NCI-H2107 treated with DMSO at 0.1 percent for 48 hours (cell line): Measurements from ENCODE around the gene NLN.
"Not testable (repeated sequence)": the region's sequence is repeated elsewhere in the genome, so short reads cannot be mapped to it uniquely, and the experiment has no call there.

Experiments
- DNase-seq: peaks from one replicate; lab custom pipeline; 2025; ENCODE audit not compliant: unreplicated experiment; lab: John Stamatoyannopoulos, UW

Gene NLN

GRCh38 chr5:65805089-65805488 lies 83.1 kb downstream of the NLN start:
- no peak for DNase-seq

- DNase-seq: not testable (repeated sequence)
These were observed 85.5 kb downstream of the NLN start for GRCh38 chr5:65807494-65807893.

- no peak for DNase-seq
These were observed 86.3 kb downstream of the NLN start for GRCh38 chr5:65808251-65808741.

DNA sequence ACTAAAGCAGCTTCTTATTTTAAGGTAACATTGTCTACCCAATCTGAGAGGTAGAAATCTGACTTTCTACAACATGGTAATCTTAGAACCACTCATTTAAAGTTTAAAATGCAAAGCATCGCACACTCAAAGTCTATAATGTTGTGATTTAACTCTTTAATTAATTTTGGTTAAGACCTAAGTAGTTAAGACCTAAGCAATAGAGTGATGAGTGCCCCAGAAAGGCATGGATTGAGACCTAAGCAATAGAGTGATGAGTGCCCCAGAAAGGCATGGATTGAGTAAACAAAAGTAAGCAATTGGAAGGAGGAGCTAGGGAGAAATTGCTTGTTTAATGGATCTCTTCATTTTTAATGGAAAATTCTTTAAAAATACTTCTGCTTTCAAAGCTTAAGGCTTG lies 86.8 kb downstream of the NLN start:
- DNase-seq: no peak

DNA sequence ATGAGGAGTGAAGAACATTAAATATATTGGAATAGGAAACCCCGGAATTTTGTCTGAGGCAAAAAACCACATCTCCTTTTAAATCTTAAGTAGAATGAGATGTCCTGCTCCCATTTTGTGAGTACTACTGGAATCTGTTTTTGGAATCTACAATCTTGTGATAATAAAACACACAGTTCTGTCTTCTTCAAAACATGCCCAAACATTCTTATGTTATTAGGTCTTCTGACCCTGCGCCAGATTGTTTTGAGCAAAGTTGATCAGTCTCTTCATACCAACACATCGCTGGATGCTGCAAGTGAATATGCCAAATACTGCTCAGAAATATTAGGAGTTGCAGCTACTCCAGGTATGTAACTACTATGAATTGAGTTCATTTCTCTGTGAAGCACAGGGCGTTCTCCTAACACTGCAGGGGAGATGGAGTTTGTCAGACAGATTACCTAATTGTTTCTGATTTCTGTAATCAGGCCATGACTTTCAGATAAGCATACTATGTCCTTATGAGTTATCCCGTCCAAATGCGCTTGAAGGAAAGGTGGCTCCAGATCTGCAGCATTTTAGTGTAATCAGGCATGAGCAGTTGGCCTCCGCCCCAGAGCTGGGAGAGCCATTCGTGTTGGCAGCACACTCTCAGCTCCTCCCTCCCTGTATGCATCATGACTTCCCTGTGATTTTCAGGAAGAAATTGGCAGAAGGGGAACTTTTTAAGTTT lies 88.0 kb downstream of the NLN start:
- DNase-seq: no peak

GRCh38 chr5:65811004-65811403 lies 89.0 kb downstream of the NLN start:
- DNase-seq: no peak

- DNase-seq: no peak
These were observed 89.9 kb downstream of the NLN start for GRCh38 chr5:65811885-65812284.

GRCh38 chr5:65812648-65813047 lies 90.6 kb downstream of the NLN start:
- DNase-seq: no peak

DNA sequence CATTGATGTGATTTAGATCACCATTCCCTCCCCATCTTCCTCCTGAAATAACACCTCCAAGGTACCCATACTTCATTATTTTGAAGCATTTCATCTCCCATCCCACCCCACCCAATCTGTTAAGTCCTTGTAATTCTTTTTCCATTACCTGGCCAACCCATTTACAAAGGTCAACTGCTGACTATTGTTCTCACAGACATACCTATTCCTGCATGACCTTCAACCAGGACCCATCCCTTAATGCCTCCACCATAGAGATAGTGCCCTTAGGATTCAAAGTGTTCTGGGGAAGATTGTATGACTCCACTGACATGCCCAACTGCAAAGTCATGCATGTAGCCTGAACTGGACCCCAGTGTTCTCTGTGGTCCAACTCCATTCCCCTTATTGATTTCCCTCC lies 91.2 kb downstream of the NLN start:
- DNase-seq: no peak

DNA sequence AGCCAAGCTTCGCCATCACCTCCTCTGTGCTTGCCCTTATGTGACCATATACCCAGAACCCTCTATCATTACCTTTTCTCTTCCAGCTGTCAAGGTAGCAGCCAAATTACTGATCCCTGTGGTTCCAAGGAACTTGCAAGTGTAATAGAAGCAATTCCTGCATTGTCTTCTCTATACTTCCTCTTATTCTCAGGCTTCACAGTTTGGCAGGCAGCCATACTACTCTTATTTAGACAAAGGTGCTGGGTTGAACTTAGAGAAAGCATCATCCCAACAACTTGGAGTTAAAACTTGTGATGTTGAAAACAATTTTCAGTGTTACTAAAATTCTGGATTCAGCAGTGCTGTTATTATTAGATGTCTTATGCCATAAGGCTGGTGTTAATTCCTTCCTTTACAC lies 93.2 kb downstream of the NLN start:
- no peak for DNase-seq

DNA sequence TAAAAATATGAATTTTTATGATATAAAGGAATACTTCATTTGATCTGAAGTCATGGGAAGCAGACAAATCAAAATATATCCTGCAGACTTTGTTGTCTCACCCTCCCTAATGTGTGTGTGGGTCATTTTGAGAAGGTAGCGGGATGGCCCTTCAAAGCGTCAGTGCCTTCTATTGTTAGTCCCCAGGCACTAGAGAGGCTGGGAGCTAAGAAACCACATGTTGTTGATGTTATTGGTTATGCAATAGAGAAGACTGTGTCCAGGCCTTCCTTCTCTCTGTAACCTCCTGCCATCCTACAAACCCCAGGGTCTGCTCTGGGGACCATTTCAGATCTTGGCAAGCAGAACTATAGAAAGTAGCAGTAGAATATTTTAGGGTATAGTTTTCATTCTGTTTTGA lies 94.7 kb downstream of the NLN start:
- no peak for DNase-seq

DNA sequence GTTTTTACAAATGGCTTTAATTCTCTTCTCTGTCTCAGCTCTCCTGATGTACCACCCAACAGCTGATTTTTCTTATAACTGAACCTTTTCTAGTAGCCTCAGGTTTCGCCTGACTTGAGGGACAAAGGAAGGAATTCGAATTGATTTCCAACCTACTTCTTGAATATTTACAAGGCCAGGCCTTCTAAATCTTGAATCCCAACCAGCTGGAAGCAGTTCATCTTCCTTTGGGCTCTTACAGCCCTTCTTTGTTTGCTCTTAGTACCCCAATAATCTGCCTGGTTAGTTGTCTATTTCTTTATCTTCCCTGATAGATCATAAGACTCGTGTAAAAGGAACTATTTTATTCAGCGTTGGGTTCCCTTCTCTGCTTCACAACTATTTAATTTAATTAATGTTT lies 95.9 kb downstream of the NLN start:
- no peak for DNase-seq

- DNase-seq: no peak
These were observed 96.6 kb downstream of the NLN start for GRCh38 chr5:65818592-65818991.

DNA sequence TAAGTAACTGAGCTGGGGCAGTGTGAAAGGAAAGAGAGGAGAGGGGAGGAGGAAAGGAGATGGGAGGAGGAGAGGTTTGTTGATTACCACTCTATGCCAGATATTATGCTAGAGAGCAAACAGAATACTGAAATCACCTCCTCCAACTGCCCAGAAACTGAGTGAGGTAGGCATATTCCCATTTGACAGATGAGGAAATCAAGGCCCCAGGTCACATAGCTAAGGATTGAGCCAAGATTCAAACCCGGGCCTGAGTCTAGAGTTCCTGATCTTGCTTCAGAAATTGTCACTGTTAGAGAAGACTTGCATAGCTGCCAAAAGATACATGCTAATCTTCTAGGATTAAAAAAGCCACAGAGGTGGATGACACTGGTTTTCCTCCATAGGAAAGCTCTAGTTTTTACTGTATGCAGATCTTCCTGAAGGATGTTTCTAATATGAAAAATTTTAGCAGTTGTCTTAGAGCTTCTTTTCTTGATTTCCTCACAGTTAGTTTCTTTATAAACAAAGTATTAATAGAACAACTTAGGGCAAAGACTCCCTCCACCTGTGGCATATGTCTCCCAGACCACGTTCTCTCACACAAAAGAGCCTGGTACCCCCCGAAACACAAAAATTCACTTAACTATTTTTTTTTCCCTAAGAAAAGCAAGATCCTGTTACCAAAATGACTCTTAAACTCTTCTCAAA lies 97.4 kb downstream of the NLN start:
- DNase-seq: no peak

DNA sequence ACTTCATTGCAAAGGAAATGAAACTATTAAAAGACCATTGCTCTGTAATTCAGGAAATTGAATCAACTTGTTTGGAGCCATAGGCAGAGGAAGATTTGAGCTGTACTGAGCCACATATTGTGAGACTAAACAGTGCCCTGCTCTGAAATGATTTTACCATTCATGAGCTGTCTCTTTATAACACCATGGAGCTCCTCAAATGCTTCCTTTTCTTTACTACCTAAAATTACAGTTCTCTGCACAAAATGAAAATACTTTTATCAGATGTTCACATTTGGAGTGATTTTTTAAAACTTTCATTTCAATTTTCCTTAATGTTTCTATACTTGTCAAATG lies 97.9 kb downstream of the NLN start:
- no peak for DNase-seq

GRCh38 chr5:65820373-65820772 lies 98.4 kb downstream of the NLN start:
- no peak for DNase-seq

DNA sequence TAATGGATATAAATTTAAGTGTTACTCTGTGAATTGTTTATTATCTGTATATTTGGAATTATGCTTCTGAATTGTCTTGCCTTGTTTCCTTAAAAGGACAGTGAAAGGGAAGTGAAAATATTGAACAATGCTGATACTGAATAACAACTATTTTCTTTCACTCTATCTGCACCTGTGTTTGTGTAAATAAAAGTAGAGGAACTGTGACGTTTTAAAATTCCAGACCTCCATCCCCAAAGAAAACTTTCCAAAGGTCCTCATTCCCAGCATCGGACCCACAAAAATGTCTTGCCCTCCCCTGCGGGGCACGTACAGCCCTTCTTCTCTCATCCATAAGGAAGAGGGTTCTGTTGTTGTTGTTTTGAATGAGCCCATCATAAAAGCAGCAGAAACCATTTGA lies 100.0 kb downstream of the NLN start:
- DNase-seq: no peak

DNA sequence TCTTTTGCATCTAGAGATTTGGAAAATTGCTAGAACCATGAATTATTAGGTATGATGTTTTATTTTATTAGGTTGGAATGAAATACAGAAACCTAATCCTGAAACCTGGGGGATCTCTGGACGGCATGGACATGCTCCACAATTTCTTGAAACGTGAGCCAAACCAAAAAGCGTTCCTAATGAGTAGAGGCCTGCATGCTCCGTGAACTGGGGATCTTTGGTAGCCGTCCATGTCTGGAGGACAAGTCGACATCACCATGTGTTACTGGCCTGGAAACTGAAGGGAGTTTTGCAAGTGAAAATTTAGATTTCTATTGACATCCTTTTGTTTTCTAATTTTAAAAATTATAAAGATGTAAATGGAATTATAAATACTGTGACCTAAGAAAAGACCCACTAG lies 100.7 kb downstream of the NLN start:
- DNase-seq: no peak

- DNase-seq: no peak
These were observed 101.2 kb downstream of the NLN start for GRCh38 chr5:65823204-65823603.

- no peak for DNase-seq
These were observed 101.9 kb downstream of the NLN start for GRCh38 chr5:65823845-65824445.

DNA sequence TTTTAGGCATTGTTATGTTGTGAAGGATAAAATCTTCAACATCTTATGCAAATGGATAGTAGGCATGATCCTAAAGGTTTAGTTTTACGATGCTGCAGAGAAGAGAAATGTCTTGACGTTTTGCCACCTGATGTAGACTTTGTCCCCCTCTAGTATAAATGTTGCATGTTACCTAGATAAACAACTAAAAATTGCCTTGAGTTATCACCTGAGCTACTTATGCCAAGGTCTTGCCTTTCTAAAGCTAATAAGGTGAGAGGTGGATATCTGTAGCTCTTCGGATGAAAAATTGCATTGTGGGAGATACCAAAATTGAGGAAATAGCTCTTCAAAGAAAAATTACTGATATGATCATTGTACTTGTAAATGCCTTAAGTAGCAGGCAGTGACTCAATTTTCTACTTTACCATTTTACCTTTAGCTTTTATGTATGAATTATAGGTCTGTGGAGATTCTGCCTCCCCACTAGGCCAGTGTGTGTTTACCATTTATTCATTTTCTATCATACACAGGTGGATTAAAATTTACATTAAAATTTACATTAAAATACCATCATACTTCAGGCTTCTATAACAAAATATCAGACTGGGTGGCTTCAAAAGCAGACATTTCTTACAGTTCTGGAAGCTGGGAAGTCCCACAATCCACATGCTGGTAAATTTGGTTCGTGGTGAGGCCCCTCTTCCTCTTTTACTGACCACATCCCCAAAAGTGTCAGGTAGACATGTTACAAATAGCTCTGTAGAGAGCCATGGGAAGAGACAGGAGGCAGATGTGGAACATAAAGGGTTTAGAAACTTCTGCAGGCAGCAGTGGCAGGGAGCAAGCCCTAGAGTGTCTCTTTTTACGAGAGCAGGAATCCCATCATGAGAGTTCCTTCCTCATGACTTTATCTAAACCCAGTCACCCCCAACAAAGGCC lies 103.7 kb downstream of the NLN start:
- no peak for DNase-seq
